GM21515 (cell line): Measurements from ENCODE around the gene WDTC1.
"Not testable (repeated sequence)": the region's sequence is repeated elsewhere in the genome, so short reads cannot be mapped to it uniquely, and the experiment has no call there.

ENCODE experiments used
- ATAC-seq: cut with Tn5 transposase; IDR thresholded peaks from one replicate; pipeline ENCODE4 v1.9.1; 2021; ENCODE audit not compliant: unreplicated experiment

The WDTC1 gene

DNA sequence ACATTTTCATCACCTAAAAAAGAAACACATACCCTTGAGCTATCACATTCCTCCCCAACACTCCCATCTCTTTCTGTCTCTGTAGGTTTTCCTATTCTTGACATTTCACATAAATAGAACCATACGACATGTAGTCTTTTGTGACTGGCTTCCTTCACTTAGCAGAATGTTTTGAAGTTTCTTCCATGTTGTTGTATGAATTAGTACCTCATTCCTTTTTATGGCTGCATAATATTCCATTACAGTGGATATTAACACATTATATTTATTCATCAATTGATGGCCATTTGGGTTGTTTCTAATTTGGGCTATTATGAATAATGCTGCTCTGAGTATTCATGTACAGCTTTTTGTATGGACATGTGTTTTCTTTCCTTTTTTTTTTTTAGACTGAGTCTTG lies 11.8 kb downstream of the WDTC1 start:
- ATAC-seq = no peak

DNA sequence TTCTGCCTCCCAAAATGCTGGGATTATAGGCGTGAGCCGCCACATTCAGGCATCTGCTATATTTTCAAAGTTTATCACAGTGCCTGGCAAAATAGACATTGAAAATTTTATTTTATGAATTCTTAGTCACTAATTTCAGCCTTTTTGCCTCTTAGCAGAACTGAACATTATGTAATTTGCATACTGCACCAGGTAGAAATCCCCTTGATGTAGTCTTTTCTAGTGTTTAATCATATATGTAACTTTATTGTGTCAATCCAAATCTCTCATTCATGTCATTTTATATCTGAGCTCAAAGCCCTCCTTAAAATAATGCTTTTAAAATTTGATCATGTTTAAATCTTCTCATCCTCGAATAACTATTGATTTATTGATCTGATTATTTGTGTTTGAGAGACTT lies 19.2 kb downstream of the WDTC1 start:
- ATAC-seq = no peak

DNA sequence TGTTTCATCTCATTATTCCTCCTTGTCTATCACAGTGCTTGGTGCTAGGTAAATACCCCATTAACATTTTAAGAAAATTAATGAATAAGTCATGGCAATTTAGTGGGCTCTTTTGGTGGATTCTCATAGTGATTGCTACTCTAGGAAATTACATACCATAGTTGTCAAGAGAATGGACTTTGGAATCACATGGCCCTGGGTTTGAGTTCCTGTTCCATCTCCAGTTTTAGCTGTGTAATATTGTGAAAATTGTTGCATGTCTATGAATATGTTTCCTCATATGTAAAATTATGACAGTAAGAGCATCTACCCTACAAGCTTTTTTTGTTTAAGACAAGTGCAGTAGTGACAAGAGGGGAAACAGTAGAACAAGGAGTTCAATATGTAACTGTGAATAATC lies 20.7 kb downstream of the WDTC1 start:
- ATAC-seq = no peak

DNA sequence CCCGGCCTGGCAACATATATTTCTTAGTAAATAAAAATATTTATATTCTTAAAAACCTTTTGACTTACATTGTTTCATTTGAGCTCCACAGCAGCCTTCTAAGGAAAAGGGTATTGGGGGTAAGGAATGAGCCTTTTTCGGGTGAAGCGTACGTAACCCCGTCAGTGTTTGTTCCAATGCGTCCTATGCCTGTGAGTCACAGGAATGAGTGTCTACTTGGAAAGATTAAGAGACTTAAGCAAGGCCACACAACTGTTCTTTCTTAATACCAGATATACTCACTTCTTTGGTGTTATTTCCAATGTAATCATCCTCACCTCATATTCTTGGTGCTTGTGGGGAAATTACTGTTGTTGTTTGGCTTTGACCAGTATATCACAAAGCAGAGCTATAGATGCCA lies 22.7 kb downstream of the WDTC1 start:
- no peak for ATAC-seq

DNA sequence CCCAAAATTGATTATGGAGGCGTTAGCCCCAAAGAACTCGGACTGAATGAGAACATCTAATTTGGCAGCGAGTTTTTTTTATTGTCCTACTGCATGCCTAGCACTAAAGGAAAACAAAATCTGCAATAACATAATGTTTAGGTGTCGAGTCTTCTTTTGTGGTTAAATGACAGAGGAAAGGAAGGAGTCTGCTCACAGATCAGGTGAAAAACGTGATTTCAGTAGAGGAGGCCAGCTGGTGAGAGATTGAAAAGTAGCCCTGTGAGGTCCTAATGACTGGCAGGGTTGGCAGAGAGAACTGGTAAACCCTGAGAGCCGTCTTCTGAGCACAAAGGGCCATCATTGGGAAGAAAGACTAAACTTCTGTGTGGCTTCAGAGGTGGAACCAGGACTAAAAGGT lies 24.2 kb downstream of the WDTC1 start:
- ATAC-seq = no peak

DNA sequence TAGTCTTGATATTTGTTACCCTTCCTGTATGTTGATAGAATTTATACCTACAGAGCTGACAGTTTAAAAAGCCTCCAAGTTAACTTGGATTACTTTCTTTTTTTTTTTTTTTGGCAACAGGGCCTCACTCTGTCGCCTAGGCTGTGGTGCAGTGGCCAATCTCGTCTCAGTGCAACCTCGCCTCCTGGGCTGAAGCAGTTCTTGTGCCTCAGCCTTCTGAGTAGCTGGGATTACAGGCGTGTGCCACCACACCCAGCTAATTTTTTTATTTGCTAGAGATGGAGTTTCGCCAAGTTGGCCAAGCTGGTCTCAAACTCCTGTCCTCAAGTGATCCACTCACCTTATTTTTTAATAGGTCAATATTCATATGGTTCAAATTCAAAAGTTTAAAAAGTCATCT lies 32.7 kb downstream of the WDTC1 start:
- ATAC-seq = no peak

DNA sequence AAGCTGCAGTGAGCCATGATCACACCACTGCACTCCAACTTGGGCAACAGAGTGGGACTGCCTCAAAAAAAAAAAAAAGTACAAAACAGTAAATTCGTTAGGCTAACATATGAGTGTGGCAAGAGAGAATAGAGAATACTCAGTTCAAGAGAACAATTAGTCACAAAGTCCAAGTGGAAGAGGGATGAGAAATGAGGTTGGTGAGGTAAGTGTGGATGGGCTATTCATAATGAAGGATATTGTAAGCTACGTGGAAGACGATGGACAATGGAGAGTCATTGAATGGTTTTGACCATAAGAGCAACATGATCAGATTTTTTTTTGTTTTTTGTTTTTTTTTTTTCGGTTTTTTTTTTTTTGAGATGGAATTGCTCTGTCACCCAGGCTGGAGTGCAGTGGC lies 34.8 kb downstream of the WDTC1 start:
- no peak for ATAC-seq

DNA sequence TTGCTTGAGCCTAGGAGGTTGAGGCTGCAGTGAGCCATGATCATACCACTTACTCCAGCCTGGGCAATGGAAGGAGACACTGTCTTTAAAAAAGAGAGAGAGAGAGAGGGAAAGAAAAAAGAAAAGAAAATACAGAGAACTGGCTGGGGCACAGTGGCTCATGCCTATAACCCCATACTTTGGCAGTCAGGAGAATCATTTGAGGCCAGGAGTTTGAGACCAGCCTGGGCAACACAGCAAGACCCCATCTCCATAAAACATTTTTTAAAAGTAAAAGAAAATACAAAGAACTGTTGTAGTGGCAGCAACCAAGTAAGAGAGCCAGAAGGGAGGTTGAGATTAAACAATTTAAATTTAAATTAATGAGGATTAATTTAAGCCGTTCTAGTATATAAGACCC lies 39.8 kb downstream of the WDTC1 start:
- ATAC-seq = no peak

DNA sequence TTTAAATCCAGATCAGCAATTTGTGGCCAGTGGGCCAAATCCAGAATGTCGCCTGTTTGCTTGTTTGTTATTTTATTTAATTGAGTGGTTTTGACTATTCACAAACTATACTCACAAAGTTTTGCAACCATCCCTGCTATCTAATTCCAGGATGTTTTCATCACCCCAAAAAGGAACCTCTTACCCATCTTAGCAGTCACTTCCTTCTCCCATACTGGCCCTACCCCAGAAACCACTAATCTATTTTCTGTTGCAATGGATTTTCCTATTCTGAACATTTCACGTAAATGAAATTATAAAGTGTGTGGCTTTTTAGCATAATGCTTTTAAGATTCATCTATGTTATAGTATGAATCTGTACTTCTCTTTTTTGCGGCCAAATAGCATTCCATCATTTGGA lies 41.3 kb downstream of the WDTC1 start:
- no peak for ATAC-seq

DNA sequence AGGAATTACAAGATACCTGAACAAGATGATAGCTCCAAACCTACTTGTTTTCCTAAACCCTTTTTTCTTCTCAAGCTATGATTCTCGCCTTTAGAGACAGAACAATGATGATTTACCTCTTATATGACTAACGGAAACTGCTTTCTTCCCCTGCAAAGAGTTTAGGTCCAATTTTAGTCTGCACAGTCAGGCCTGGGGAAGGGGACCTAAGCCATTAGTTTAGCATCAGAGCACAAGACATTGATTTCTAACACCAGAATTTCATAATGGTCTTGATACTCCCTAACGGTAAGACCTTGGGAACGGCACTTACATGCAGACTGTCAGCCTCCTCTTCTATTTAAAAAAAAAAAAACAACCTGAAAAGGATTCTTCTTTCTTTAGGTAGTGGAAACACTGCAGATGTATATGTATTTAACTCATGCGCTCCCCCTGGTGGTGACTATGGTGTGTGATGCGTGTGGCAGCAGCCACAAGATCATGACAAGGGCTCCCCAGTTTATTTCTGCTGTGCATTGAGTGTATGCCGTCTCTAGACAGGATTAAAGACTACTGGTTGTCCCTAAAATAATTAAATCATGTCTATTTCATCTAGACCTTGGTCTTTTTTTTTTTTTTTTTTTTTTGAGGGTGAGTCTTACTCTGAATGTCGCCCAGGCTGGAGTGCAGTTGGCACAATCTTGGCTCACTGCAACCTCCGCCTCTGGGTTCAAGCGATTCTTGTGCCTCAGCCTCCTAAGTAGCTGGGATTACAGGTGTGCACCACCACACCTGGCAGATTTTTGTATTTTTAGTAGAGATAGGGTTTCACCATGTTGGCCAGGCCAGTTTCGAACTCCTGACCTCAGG lies 50.2 kb downstream of the WDTC1 start:
- ATAC-seq = no peak

DNA sequence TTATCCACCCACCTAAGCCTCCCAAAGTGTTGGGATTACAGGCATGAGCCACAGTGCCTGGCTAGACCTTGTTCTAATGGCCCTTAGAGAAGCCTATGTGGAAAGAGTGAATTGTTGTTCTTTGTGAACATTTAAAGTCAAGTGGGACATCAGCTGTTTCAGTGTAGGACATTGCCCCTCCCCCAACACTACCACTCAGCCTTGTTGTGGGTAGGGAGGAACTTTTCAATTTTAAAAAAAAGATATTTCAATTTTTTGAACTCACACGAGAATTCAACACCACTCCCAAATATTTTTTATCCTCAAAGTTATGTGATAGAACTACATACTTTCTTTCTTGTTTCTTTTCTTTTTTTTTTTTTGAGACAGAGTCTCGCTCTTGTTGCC lies 50.8 kb downstream of the WDTC1 start:
- no peak for ATAC-seq

DNA sequence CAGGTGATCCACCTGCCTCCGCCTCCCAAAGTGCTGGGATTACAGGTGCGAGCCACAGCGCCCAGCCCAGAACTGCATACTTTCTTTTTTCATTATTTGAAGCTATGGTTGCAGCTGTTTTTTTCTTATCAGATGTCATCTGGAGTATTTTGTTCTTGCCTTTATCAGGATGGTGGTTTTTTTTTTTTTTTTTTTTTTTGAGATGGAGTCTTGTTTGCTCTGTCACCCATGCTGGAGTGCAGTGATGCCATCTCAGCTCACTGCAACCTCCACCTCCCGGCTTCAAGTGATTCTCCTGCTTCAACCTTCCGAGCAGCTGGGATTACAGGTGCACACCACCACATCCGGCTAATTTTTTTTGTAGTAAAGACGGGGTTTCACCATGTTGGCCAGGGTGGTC lies 51.4 kb downstream of the WDTC1 start:
- ATAC-seq = not testable (repeated sequence)

DNA sequence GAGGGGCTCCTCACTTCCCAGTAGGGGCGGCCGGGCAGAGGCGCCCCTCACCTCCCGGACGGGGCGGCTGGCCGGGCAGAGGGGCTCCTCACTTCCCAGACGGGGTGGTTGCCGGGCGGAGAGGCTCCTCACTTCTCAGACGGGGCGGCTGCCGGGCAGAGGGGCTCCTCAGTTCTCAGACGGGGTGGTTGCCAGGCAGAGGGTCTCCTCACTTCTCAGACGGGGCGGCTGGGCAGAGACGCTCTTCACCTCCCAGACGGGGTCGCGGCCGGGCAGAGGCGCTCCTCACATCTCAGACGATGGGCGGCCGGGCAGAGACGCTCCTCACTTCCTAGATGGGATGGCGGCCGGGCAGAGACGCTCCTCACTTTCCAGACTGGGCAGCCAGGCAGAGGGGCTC lies 54.7 kb downstream of the WDTC1 start:
- not testable (repeated sequence) for ATAC-seq

DNA sequence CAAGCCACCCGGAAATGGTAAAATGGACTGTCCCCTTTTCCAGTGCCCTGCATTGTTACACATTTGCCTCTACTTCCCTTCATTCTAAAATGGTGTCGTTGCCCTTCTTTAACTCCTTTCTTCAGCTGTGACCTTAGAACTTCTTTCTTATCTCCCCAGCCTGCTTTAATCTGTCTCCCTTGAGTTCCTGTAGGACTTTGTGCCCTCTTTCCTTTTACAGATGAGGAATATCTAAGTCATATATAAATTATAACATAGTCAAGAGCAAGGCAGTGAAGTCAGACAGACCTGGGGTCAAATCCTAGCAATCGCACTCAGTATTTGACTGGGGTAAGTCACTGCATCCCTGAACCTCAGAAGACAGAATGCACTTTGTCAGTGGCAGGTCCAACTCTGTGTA lies 56.1 kb downstream of the WDTC1 start:
- no peak for ATAC-seq

DNA sequence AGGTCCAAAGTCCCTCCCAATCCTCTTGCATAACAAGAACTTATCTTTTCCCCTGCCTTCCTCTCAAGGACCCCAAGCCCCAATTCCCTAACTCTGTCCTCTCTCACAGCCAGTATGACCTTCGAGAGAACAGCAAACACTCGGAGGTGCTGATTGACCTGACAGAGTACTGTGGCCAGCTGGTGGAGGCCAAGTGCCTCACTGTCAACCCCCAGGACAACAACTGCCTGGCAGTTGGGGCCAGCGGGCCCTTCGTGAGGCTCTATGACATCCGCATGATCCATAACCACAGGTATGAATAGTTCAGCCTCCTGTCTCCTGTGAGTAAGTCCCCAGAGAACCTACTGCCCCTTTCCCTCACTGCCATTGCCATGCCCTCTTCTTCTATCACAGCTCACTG lies 57.7 kb downstream of the WDTC1 start:
- ATAC-seq = no peak

DNA sequence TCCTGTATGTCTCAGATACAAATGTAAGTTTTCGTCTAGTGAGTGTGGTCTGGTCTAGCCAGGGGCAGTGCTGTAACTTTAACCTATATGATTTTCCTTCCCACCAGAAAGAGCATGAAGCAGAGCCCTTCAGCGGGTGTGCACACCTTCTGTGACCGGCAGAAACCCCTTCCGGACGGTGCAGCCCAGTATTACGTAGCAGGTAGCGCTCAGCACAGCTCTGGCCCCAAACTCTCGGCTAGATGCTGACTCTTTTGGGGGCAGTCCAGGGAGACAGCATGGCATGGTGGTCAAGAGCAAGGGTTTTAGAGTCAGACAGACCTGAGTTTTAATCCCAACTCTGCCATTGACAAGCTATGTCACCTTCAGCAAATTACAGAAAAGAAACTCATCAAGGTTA lies 59.5 kb downstream of the WDTC1 start:
- no peak for ATAC-seq

DNA sequence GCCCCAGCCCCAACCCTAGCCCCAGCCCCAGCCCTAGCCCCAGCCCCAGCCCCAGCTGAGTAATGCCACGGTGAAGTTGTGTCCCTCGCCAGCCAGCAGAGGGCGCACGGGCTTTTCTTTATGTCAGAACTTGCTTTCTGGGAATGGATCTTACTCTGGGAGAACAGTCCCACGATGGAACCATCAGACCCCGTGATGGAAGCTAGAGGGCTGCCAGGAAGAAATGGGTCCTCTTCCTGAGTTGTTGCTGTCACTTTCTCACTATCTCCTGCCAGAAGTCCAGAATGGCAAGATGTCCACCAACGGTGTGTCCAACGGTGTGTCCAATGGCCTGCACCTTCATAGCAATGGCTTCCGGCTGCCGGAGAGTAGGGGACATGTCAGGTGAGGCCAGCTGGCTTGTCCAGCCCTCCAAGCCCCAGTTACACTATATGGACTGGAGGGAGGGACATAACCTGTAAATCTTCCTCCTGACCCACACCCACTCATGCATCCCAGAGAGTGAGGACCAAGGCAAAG lies 62.4 kb downstream of the WDTC1 start:
- ATAC-seq = no peak

DNA sequence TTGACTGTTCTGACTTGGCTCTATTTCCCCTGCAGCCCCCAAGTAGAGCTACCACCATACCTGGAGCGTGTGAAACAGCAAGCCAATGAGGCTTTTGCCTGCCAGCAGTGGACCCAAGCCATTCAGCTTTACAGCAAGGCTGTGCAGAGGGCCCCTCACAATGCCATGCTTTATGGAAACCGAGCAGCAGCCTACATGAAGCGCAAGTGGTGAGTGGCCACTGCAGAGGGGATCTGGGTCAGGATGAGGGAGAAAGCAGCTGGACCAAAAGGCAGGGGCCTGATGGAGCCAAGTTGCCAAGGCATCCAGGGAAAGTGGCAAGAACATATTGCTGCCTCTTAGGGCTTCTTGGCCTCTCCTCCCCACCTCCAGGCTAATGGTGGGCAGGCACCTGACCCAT lies 63.5 kb downstream of the WDTC1 start:
- ATAC-seq = no peak

DNA sequence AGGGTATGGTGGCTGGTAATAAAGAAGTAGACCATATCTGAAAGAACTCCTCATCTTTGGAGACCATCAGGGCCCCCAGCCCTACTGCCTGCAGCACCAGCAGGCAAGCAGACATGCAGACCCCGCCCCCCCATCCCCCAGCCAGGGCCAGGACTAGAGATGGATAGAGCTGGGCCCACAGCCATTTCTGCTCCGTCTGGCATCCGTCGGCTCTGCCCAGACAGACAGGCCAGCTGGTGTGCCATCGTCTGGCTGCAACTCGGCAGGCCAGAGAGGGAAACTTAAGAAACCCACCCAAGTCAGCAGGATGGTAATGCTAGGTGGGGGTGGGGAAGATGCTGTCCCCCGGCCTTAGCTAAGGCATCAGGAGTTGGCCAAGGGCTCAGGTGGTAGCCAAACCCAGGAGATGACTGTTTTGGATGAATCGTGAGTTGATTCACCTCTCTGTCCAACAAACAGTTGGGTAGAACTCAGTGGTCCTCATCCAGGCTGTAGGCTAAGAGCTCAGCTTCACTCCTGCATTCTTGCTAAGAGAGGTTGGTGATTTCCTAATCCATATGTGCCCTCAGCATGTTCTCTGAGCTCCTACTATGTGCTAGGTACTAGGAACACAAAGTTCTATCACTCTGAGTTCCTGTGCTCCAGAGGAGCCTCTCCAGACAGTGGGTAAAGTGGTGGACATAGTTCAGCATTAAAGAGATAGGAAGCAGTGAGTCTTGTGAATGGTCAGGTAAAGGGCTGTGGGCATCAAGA lies 64.4 kb downstream of the WDTC1 start:
- no peak for ATAC-seq

DNA sequence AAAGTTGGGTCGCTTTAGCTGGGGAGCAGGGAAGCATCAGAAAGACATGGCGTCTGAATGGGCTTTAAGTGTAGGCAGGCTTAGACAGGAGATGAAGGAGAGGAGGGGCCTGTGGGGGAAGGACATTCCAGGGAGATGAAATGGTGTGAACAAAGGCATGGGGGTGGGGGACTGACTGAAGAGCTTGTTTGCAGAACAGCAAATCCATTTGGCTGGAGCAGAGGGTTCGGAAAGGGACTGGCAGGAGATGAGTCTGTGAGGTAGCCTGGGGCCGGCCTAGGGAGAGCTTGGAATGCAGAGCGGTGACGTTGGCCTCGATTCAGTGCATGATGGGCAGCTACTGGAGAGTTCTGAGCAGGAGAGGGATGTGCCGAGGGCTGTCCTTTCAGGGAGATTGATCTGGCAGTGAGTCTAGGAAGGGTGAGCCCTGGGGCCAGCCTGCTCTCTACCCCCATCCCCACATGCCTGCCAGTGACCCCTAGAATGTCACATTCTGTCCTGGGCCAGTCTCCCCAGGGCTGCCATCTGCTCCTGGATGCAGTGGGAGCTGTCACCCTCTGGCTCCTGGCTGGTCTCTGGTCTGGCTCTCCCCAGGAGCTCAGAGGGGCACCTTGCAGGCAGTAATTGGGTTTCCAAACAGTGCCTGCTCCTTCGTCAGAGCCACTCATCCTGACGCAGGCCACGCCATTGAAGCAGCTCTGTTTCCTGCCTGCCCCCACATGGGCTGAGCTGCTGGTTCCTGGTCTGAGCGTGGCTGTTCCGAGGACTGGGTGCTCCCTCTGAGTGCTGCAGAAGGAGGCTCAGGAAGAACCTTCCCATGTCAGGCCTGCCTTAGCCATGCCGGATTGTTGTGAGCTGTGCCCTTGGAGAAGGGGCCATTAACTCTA lies 65.2 kb downstream of the WDTC1 start:
- no peak for ATAC-seq

DNA sequence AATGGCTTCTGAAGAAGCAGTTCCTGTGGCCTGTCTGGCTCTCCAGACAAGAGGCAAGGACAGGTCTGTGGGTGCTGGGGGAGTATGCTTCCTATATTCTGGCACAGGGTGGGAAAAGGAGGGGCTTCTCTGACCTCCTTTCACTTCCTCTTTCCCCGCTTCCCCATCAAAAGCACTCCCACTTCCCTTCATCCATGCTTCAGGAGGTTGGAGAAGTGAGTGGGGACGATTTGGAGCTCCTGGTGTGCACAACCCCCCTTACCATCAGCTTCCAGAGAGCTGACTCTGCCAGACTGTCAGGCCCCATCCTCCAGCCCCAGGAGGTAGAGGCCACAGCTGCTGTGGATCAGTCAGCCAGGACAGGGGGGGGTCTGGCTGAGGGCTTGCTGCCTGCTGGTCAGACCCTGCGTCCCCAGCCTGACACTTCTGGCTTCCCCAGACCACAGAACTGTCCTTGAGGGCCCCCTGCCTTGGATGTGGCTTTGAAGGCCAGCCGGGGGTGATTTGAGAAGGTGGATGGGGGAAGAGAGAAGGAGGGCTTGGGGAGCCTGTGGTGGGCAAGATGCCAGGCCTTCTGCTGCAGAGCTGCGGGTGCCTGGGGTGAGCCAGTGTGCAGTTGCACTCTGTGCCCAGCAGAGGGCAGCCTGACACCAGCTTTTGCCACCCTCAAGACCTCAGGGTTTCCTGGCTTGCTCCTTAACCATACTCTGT lies 66.1 kb downstream of the WDTC1 start:
- ATAC-seq = no peak
